OCI-LY3 (cell line): ENCODE measurements around the gene ZFP91.

Experiments
- H2AFZ ChIP-seq: fragments of 200-600, 300-600 bp; shearing (Covaris generic); 2 replicates; pipeline ENCODE4 v1.6.0; 2014; ENCODE audit warnings: antibody characterized with exemption, low read depth, low read length
- H3K27ac ChIP-seq: fragments of 200-600, 300-600 bp; sonication (generic); 2 replicates; pipeline ENCODE4 v1.5.1; 2014; ENCODE audit warnings: mild to moderate bottlenecking, low read length, moderate library complexity, mixed read lengths
- H3K27me3 ChIP-seq: fragments of 200-600, 300-600 bp; sonication (generic); 2 replicates; pipeline ENCODE4 v1.6.1; 2014; ENCODE audit warnings: low read depth, low read length, mixed read lengths
- H3K36me3 ChIP-seq: fragments of 200-600, 300-600 bp; sonication (generic); replicated peaks from 2 replicates; pipeline ENCODE3; 2014; ENCODE audit warnings: low read depth, low read length, mixed read lengths
- H3K4me1 ChIP-seq: fragments of 300-600, 200-600 bp; sonication (generic); 2 replicates; pipeline ENCODE4 v1.6.1; 2014; ENCODE audit warnings: low read length, mixed read lengths
- H3K4me2 ChIP-seq: fragments of 200-600, 300-600 bp; sonication (generic); 2 replicates; pipeline ENCODE4 v1.6.1; 2014; ENCODE audit warnings: low read length, mixed read lengths
- H3K4me3 ChIP-seq: fragments of 300-600, 200-600 bp; sonication (generic); 2 replicates; pipeline ENCODE4 v1.5.1; 2014; ENCODE audit warnings: antibody characterized with exemption, mild to moderate bottlenecking, low read length, moderate library complexity
- H3K79me2 ChIP-seq: fragments of 300-600, 200-600 bp; shearing (Covaris generic); 2 replicates; pipeline ENCODE4 v1.6.1; 2014; ENCODE audit warnings: mild to moderate bottlenecking, low read length, mixed read lengths
- H3K9ac ChIP-seq: fragments of 300-600, 200-600 bp; shearing (Covaris generic); 2 replicates; pipeline ENCODE4 v1.6.0; 2014; ENCODE audit warnings: mild to moderate bottlenecking, low read length, moderate library complexity
- H3K9me3 ChIP-seq: fragments of 200-600, 300-600 bp; shearing (Covaris generic); 2 replicates; pipeline ENCODE4 v1.6.1; 2014; ENCODE audit warnings: low read length, mixed read lengths; ENCODE audit not compliant: insufficient read depth
- H4K20me1 ChIP-seq: fragments of 200-600, 300-600 bp; sonication (generic); 2 replicates; pipeline ENCODE4 v1.6.1; 2016; ENCODE audit warnings: low read length, mixed read lengths; ENCODE audit not compliant: insufficient read depth
- CTCF ChIP-seq: fragments of 200-600, 300-600 bp; sonication (generic); IDR thresholded peaks from 2 replicates; pipeline ENCODE4 v1.5.1; 2014; ENCODE audit warnings: antibody characterized with exemption, low read length, low read depth
- EZH2phosphoT487 ChIP-seq: fragments of 200-600 bp; shearing (Covaris generic); IDR thresholded peaks from 2 replicates; pipeline ENCODE4 v1.6.1; 2018; ENCODE audit warnings: antibody characterized with exemption, mixed run types, low read depth

ZFP91 gene

GRCh38 chr11:58574881-58575280 is 4.0 kb upstream of the ZFP91 start:
- Histone ChIP-seq H3K4me3 (peak overlapping the region; percentile 75), H3K9ac (peak overlapping the region; percentile 95), H3K9me3 (no peaks in the 10 kb centered on the region), H3K4me1 (peaks cover 40% of the 10 kb centered on the region), H3K36me3 (peaks cover 6% of the 10 kb centered on the region), H3K4me2 (peak overlapping the region; percentile 92), H3K27ac (peak overlapping the region; percentile 94), H3K27me3 (no peaks in the 10 kb centered on the region), H3K79me2 (peaks cover 45% of the 10 kb centered on the region), H2AFZ (no peak overlapping the region), H4K20me1 (peaks cover 3% of the 10 kb centered on the region)
- TF ChIP-seq CTCF, result no peak
- no peak for TF ChIP-seq EZH2phosphoT487

GRCh38 chr11:58575377-58576020 is 3.4 kb upstream of the ZFP91 start, which contains the start of gene LPXN:
Gene LPXN, minus strand, starts transcription at chr11:58575856. Its CDS starts 84 bp downstream, at chr11:58575772.
- Histone ChIP-seq H3K79me2 (peaks cover 51% of the 10 kb centered on the region), H3K9me3 (no peaks in the 10 kb centered on the region), H3K9ac (peak within 1 kb of the TSS; percentile 95), H3K27me3 (no peaks in the 10 kb centered on the region), H3K4me3 (peak within 1 kb of the TSS; percentile 75), H3K4me2 (peak within 1 kb of the TSS; percentile 92), H4K20me1 (peaks cover 9% of the 10 kb centered on the region), H3K36me3 (peaks cover 8% of the 10 kb centered on the region), H3K27ac (peak within 1 kb of the TSS; percentile 94), H2AFZ (peak within 1 kb of the TSS; percentile 37; the same call in 1 of the 2 replicates), H3K4me1 (peaks cover 44% of the 10 kb centered on the region)
- TF ChIP-seq CTCF (peak; percentile 38; the same call in 1 of the 2 replicates), EZH2phosphoT487 (no peak)

- Histone ChIP-seq H3K36me3 (peaks cover 9% of the 10 kb centered on the region), H4K20me1 (peaks cover 24% of the 10 kb centered on the region), H3K79me2 (peaks cover 63% of the 10 kb centered on the region), H3K9me3 (no peaks in the 10 kb centered on the region), H3K4me3 (peak overlapping the region; percentile 75), H3K27me3 (no peaks in the 10 kb centered on the region), H3K27ac (peak overlapping the region; percentile 94), H3K9ac (peak overlapping the region; percentile 95), H3K4me1 (peaks cover 53% of the 10 kb centered on the region), H2AFZ (0 out of 2 replicates have a peak overlapping the region, but pooled peaks have one; percentile 62), H3K4me2 (peak overlapping the region; percentile 92)
- TF ChIP-seq CTCF, result peak; percentile 60
- TF ChIP-seq EZH2phosphoT487, result no peak
These were observed 1.9 kb upstream of the ZFP91 start for GRCh38 chr11:58576887-58577471.

- TF ChIP-seq EZH2phosphoT487 (no peak), CTCF (no peak)
- Histone ChIP-seq H3K9me3 (no peaks in the 10 kb centered on the region), H3K27ac (peak overlapping the region; percentile 94), H2AFZ (peak overlapping the region; percentile 62), H3K27me3 (no peaks in the 10 kb centered on the region), H3K4me1 (peaks cover 57% of the 10 kb centered on the region), H3K4me3 (peak overlapping the region; percentile 75), H3K36me3 (peaks cover 9% of the 10 kb centered on the region), H4K20me1 (peaks cover 31% of the 10 kb centered on the region), H3K79me2 (peaks cover 68% of the 10 kb centered on the region), H3K4me2 (peak overlapping the region; percentile 92), H3K9ac (peak overlapping the region; percentile 95)
These were observed 1.2 kb upstream of the ZFP91 start for GRCh38 chr11:58577555-58578135.
